Renal cortex interstitium (tissue), 11 donors: Measurements from ENCODE around the gene CAV1. TPM values are rescaled to one million over a fixed set of nuclear protein-coding genes. Genes with fewer than 3 reads are reported as not detected.
A peak's percentile ranks its signal among the peaks of the same experiment; 100 is the strongest.

ENCODE experiments used
- DNase-seq, 11 donors: peaks; one replicate each; pipeline ENCODE4 v3.0.0-alpha.2; 2013; ENCODE audit warnings: low read depth in 9 of 11, low spot score in 4 of 11; ENCODE audit errors: extremely low read depth in 1 of 11
- polyA plus RNA-seq, 3 donors: library from polyadenylated mRNA; unstranded; fragments of 120-200 nt; gene quantifications; one replicate each; pipeline ENCODE4 v1.2.1, GENCODE V29; 2013; ENCODE audit not compliant: insufficient read length in 3 of 3

The CAV1 gene
- polyA plus RNA-seq, 3 donors: 22.9 to 30.6 (median 24.1) TPM

DNA sequence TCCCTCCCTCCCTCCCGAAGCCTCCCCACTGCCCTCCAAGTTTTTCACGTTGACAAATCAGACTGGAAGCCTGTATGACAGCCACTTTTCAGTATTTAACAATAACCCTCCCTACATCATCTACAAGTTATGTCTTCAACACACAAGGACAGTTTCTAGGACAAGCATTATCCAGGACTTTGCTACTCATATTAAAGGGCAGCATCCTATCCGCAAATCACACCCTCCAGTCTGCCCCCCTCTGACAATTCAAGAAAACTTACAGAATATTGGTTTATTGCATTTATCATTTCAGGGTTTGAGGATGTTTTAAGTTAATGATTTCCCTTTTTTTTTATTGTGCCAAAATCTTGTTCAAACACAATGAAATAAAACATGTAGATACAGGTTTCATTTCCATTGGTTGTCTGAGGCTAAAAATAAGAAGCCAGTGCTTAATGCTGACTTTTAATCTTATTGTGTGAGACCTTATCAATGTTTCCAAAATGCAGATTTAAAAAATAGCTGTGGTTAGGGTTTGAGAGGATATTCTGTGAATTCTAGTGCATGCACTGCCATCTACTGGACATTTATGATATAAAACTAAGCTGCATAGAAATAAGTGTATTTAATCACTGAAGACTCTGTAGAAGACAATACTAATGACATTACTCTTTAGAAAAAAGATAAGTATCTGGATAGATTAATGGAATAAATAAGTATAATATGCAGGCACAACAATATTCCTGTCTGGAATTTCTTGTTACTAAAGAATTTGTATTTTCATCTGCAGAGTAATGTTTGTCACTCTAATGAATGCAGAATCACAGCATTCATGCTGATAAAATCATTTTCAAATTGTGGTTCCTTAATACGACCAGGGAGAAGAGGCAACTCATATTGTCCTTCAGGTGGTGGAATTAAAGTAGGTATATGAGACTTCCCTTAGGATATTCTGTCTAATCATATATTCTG lies 64.1 kb downstream of the CAV1 start:
- DNase-seq: peak in 10 of 11 donors; percentile 10 to 64 (median 39)

DNA sequence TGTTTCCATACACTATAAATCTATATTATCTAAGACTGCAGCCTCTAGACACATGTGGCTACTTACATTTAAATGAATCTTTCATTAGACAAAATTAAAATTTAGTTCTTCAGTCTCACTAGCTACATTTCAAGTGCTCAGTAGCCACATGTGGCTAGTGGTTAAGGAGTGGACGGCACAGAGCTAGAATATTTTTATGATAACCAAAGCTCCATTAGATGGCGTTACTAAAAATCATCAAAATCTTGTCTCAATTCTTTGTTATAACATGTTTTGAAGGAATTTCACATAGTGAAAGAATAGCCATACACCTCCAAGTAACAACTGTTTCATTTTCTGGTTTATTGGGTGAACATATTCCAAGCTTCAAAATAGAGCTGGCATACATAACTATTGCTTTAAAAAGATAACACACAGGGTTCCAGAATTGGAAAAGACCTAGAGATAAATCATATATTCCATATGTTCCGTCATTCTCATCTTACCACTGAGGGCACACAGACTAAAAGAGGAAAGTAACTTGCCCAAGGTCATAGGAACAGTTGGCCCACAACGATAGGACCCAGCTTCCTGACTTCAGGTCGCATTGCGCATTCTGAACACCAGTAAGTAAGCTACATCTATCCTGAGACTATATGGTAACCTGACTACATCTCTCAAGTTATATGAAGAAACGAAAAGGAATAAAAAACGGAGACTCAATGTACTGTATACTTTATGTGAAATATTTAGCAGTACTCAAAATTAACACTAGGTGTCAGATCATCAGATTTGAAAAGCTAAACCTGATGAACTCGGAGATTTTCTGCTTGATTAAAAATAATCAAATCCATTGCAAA lies 66.6 kb downstream of the CAV1 start:
- peak in 1 of 11 donors; percentile 27 for DNase-seq

DNA sequence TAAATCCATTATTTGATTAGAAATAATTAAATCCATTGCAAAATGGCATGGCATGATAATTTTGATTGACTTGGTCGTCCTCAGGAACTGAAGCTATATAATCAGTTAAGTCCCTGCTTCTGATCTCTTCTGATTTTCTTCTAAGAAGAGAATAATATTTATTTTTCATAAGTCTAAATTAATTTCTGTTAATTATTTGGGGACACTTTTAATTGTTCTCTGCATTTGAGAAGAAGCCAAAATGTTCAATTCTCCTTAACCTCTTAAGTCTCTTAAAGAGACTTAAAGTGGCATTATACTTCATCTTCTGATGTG lies 67.2 kb downstream of the CAV1 start:
- no peak for DNase-seq

DNA sequence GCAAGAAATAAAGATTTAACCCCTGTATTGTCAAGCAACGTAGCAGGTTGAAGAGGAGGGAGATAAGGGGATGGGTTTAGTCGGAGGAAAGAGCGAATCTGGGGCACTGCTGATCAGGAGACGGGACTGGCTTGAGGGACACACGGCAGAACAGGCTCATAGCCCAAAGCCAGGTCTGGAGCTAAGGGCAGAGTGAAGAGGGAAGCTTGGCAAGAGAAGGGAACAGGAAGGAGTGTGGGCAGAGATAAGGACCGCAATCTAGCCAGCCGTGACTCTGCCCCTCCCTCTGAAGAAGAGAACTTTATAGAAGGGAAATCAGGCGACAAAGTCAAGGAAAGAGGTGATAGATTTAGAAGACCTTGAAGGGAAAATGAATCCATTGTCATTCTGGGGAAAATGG lies 67.6 kb downstream of the CAV1 start:
- DNase-seq: no peak

DNA sequence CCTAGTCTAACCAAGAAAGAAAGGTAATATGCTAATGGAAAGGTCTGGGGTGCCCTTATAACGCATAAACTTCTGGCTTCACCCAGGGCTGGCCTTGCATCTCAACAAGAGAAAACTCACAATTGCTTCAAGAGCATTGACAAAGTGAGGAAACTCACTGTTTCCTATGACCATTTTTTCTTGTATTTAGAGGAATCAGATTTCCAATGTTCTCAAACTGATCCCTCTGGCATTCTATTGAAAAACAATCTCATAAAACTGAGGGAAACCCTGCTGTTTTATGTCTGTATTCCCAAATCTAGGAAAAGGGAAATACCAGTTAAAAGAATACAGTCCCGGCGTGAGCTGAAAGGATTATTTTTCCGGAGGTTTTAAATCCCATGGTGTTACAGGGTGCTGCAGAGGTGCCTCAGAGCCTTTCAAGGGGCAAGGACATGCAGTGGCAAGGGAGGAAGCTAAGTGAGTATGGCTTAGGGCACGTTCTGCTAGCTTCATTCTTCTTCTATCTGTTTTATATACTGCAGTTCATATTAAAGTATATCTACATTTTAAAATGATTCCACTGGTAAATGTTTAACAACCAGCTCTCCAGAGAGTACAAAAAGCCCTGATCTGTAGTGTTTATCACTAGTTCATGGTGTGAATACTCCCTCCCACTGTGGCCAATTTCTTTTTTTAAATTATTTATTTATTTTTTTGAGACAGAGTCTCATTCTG lies 68.7 kb downstream of the CAV1 start:
- DNase-seq: no peak

DNA sequence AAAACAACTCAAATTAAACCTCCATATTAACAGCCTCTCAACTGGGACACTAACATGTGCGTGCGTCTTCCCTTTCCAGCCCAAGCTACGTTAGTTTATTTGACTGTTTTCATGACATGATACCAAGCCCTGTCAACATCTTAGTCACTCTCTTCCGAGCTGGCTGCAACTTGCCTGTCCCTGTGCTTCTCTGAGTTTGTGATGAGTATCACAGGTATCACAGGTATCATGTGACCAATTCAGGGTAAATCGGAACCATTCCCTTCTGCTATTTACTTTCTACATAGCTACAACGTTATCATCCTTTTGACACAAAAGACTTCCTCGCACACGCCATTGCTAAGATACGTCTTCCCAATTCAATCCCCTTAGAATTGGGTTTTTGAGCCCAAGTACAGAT lies 70.2 kb downstream of the CAV1 start:
- DNase-seq: no peak

DNA sequence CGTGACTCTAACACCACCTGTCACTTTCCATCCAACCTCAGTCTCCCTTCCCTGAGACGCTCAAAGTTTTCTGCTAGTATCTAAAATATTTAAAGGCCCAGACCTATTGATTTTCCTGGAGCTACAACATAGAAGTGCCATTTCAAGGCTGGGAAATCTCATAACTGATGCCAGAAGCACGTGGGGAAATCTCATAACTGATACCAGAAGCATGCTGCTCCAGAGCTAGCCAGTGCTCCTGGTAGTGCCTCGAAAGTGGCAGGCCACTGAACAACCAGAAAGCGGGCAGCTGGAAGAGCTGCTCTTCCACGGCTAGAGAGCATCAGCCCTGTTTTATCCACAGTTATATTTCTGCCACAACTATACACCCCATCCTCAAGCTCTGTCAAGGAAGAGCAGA lies 72.5 kb downstream of the CAV1 start:
- no peak for DNase-seq

DNA sequence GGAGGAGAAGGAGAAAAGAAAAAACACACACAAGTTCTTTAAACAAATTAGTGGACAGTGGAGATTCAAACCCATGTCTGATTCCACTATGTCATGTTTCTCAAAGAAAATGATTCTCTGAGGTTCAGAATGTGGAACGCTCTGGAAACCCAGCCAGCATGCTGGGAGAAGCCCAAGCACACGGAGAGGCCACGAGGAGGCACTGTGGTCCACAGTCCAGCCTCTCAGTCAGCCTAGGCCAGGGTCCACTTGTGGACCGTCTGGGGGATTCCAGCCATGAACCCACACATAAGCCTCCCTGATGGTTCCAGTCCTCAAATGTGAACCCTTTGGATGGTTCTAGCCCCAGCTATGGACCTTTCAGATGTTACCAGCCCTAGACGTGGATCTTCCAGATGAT lies 73.4 kb downstream of the CAV1 start:
- DNase-seq: no peak

DNA sequence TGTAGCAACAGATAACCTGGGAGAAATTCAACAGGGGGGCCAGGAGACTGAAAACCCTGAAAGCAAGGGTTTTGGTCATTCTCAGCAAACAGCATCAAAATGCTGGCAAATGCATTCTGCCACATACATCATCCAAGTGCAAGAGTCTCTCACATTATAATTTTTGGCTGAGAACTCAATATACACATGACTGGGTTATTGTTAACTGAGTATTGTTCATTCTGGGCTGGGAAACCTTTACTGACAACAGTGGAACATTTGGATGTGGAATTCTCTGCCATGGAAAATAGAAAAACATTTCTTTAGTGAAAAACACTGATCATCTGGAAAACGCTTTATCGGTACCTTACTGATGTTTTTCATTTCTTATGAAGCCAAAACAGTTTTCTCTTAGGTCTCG lies 74.0 kb downstream of the CAV1 start:
- no peak for DNase-seq

DNA sequence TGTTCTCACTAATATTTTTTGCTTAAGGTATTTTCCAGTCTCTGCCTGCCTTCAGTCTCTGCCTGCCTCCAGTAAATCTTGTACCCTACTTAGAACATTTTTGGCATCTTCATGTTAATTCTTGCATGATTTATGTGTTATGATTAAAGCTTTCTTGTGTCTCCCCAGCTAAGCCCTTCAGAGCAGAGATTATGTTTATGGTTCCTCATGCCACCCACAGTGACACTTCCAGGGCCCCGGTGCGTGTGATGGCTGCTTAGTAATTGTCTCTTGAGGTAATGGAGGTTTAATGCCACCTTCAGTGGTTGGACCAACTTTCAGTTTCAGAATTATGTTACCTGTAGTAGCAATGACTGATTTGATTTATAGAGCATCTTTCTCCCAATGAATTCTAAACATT lies 76.6 kb downstream of the CAV1 start:
- DNase-seq: no peak

DNA sequence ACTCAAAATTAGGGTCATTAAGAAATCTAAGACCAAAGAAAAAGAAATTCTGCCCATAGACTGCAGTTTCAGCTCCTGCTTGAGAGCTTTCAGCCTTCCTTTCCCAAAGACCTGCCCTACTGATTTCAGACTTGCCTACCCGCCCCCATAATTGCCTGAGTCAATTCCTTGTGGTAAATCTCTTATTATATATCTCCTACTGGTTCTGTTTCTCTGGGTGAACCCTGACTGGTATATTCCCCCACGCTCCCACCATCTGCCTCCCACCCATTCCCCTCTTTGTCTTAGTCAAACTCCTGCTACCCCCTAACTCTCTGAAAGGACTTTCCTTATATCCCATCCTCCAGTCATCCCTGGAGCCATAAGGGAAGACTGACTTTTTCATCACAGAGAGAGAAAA lies 82.5 kb downstream of the CAV1 start:
- no peak for DNase-seq

DNA sequence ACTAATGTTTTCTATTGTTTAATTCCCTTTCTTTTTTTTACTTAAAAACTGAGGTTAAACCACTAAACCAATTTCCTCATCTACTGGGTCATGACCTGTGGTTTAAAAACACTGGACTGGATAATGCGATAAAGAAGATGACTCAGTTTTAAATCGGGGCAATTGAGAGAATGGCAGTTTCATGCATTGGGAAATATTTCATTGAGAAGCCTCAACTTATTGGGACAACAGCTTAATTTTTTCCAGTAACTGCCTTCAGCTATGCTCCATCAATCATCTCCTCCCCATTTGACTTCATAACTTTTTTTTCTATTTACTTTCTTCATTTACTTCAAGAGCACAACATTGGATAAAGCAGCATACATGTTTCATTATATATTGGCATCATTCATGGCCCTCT lies 85.4 kb downstream of the CAV1 start:
- no peak for DNase-seq

DNA sequence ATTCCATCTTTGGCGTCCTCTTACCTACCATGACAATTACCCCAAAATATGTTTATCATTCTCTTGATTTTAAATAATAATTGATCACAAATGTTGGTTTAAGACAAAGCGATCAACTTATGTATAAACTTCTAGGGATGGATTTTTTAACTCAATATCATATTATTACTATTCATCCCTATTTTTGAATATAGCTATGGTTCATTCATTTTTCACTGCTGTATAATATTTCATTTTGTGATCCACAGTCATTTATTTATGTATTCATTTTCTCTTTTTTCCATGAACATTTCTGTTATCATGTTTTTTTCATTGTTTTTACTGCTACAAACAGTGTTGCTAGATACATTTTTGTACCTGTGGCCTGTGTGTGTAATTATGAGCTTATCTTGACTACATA lies 85.9 kb downstream of the CAV1 start:
- no peak for DNase-seq

Other genes with a start within 250 kb of the CAV1 start
- 10 to 100 TPM; 24.9 to 31.6 (median 28.9) TPM for gene CAV2, start 25.3 kb upstream of the CAV1 start, polyA plus RNA-seq
- 10 to 100 TPM; 41.0 to 55.2 (median 54.2) TPM for gene MET, start 147.2 kb downstream of the CAV1 start, polyA plus RNA-seq